ENCODE measurements around the gene PGBD5. TPM values are rescaled to one million over a fixed set of nuclear protein-coding genes. Genes with fewer than 3 reads are reported as not detected.
A peak's percentile ranks its signal among the peaks of the same experiment; 100 is the strongest.

PGBD5 gene
- total RNA-seq, 1 donor from 2014 or later = 72.4 TPM

- H3K4me1 Mint-ChIP-seq (ENCODE audit: low read depth, unreplicated experiment) = peaks cover 48% of the 10 kb centered on the region
- H3K4me3 Mint-ChIP-seq (ENCODE audit: unreplicated experiment) = peak overlapping the region; percentile 56
- peaks cover 12% of the 10 kb centered on the region for H3K27me3 Mint-ChIP-seq (ENCODE audit: unreplicated experiment)
- H3K27ac Mint-ChIP-seq (ENCODE audit: unreplicated experiment) = peak overlapping the region; percentile 76
- no peak for DNase-seq
- H3K9me3 Mint-ChIP-seq (ENCODE audit: unreplicated experiment) = peaks cover 14% of the 10 kb centered on the region
- TF ChIP-seq, protein P1, sequence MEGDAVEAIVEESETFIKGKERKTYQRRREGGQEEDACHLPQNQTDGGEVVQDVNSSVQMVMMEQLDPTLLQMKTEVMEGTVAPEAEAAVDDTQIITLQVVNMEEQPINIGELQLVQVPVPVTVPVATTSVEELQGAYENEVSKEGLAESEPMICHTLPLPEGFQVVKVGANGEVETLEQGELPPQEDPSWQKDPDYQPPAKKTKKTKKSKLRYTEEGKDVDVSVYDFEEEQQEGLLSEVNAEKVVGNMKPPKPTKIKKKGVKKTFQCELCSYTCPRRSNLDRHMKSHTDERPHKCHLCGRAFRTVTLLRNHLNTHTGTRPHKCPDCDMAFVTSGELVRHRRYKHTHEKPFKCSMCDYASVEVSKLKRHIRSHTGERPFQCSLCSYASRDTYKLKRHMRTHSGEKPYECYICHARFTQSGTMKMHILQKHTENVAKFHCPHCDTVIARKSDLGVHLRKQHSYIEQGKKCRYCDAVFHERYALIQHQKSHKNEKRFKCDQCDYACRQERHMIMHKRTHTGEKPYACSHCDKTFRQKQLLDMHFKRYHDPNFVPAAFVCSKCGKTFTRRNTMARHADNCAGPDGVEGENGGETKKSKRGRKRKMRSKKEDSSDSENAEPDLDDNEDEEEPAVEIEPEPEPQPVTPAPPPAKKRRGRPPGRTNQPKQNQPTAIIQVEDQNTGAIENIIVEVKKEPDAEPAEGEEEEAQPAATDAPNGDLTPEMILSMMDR (IDR thresholded peaks at IDR 0.05; ENCODE audit: partially characterized antibody, unreplicated experiment) = no peak
- H3K36me3 Mint-ChIP-seq (ENCODE audit: unreplicated experiment) = no peaks in the 10 kb centered on the region
Observed at GRCh38 chr1:230393722-230394121, 32.4 kb downstream of the PGBD5 start.

DNA sequence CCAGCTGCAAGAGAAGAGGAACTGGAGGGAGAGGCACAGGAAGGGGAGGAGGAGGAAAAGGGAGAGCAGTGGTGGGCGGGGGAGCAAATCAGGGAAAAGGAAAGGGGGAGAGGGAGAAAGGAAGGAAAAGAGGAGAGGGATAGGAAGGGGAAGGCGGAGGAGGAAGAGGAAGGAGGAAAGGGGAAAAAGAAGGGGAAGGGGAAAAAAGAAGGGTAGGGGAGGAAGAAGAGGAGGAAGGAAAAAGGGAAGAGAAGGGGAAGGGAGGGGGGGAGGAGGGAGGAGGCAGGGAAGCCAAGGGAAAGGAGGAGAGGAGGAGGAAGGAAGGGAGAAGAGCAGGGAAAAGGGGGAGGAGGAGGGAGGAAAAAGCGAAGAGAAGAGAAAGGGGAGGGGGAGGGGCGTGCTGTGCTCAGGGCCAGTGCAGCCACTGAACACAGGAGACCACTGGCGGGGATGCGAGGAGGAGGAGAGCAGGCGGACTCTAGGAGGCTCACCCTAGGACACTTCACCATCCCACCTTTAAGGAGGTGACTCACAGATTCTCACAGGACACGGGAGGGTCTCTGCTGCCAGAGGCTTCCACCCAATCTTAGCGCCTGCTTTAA is 33.1 kb downstream of the PGBD5 start:
- peak; percentile 49 for DNase-seq
- H3K27ac Mint-ChIP-seq (ENCODE audit: unreplicated experiment) = peak overlapping the region; percentile 97
- peak overlapping the region; percentile 68 for H3K4me3 Mint-ChIP-seq (ENCODE audit: unreplicated experiment)
- peaks cover 12% of the 10 kb centered on the region for H3K27me3 Mint-ChIP-seq (ENCODE audit: unreplicated experiment)
- peaks cover 14% of the 10 kb centered on the region for H3K9me3 Mint-ChIP-seq (ENCODE audit: unreplicated experiment)
- no peaks in the 10 kb centered on the region for H3K36me3 Mint-ChIP-seq (ENCODE audit: unreplicated experiment)
- TF ChIP-seq, protein P1 (IDR thresholded peaks at IDR 0.05; ENCODE audit: partially characterized antibody, unreplicated experiment) = no peak
- peaks cover 41% of the 10 kb centered on the region for H3K4me1 Mint-ChIP-seq (ENCODE audit: low read depth, unreplicated experiment)

DNA sequence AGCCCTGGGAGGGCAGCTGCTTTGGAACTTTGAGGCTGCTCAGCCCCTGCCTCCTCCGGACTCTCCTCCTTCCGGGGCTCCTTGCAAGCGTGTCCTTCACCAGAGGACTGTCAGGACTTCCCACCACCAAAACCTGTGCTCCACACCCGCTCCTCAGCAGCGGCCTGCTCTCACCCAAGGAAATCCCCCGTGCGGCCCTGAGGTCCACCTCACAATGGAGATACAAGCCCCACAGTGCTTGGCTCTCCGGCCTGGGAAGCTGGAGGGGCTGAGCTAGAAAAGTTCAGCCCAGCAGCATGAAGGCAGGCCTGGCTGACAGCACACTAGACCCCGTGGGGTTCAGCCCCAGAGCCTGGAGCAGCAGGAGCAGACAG is 33.6 kb downstream of the PGBD5 start:
- Mint-ChIP-seq H3K36me3 (ENCODE audit: unreplicated experiment) (no peaks in the 10 kb centered on the region), H3K4me1 (ENCODE audit: low read depth, unreplicated experiment) (peaks cover 44% of the 10 kb centered on the region)
- DNase-seq = no peak

DNA sequence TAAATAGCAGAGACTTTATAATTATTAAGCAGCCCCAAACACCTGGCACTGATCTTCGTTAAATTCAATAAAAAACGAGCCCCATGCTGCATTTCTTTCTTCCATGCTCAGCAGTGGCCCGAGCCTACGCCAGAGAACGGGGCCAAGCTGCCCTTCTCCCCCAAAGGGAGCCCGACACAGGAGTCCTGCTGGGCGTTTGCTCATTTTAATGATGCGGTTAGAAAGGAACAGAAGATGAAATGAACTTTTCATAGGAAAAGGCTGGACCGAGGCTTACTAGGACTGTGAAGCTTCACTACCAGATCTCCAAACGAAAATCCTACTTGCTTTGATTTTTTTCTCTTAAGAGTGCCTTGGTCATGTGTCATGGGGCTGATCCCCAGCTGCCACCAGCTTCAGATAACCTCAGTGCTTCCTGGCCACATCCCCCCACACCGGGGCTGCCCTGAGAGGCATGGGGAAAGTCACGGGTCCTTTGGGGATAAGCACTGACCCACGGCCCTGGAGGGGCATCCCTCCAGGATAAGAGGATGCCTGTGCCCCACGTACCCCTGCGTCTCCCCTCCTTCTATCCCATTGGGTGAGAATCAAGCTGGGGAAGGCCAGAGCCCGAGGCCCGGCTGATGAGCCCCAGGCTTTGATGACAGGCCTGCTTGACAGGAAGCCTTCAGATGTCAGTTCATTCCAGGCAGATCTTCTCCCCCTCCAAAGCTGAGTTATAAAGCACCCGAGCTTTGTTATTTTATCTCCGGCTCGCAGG is 34.2 kb downstream of the PGBD5 start:
- TF ChIP-seq, protein P1 (IDR thresholded peaks at IDR 0.05; ENCODE audit: partially characterized antibody, unreplicated experiment) = no peak
- Mint-ChIP-seq H3K4me1 (ENCODE audit: low read depth, unreplicated experiment) (peaks cover 45% of the 10 kb centered on the region), H3K36me3 (ENCODE audit: unreplicated experiment) (no peaks in the 10 kb centered on the region), H3K27me3 (ENCODE audit: unreplicated experiment) (peaks cover 15% of the 10 kb centered on the region), H3K9me3 (ENCODE audit: unreplicated experiment) (peaks cover 11% of the 10 kb centered on the region), H3K4me3 (ENCODE audit: unreplicated experiment) (peak overlapping the region; percentile 68), H3K27ac (ENCODE audit: unreplicated experiment) (peak overlapping the region; percentile 97)
- no peak for DNase-seq

More for the DNA sequence above, 33.6 kb downstream of the PGBD5 start:
- Mint-ChIP-seq H3K9me3 (ENCODE audit: unreplicated experiment) (peaks cover 14% of the 10 kb centered on the region), H3K27ac (ENCODE audit: unreplicated experiment) (peak overlapping the region; percentile 97), H3K27me3 (ENCODE audit: unreplicated experiment) (peaks cover 13% of the 10 kb centered on the region), H3K4me3 (ENCODE audit: unreplicated experiment) (peak overlapping the region; percentile 68)
- TF ChIP-seq, protein P1 (IDR thresholded peaks at IDR 0.05; ENCODE audit: partially characterized antibody, unreplicated experiment) = no peak

GRCh38 chr1:230390371-230390770 is 35.8 kb downstream of the PGBD5 start:
- H3K4me1 Mint-ChIP-seq (ENCODE audit: low read depth, unreplicated experiment) = peaks cover 47% of the 10 kb centered on the region
- TF ChIP-seq, protein P1 (IDR thresholded peaks at IDR 0.05; ENCODE audit: partially characterized antibody, unreplicated experiment) = no peak
- H3K27me3 Mint-ChIP-seq (ENCODE audit: unreplicated experiment) = peaks cover 17% of the 10 kb centered on the region
- H3K4me3 Mint-ChIP-seq (ENCODE audit: unreplicated experiment) = no peak overlapping the region
- peak overlapping the region; percentile 97 for H3K27ac Mint-ChIP-seq (ENCODE audit: unreplicated experiment)
- no peak for DNase-seq
- H3K9me3 Mint-ChIP-seq (ENCODE audit: unreplicated experiment) = peaks cover 11% of the 10 kb centered on the region
- no peaks in the 10 kb centered on the region for H3K36me3 Mint-ChIP-seq (ENCODE audit: unreplicated experiment)
